PC-3 (cell line): ENCODE data around the gene PES1.

Experiments
- CTCF ChIP-seq: fragments of 300-600 bp; sonication (generic); conservative IDR thresholded peaks from 2 replicates; pipeline ENCODE4 v1.5.1; 2017; ENCODE audit warnings: antibody characterized with exemption, low read depth, mild to moderate bottlenecking, low read length
- EZH2 ChIP-seq: fragments of 300-600 bp; sonication (generic); IDR thresholded peaks from one replicate; pipeline ENCODE4 v1.6.1; 2017; ENCODE audit warnings: antibody characterized with exemption, mild to moderate bottlenecking, low read length; ENCODE audit not compliant: unreplicated experiment

DNA sequence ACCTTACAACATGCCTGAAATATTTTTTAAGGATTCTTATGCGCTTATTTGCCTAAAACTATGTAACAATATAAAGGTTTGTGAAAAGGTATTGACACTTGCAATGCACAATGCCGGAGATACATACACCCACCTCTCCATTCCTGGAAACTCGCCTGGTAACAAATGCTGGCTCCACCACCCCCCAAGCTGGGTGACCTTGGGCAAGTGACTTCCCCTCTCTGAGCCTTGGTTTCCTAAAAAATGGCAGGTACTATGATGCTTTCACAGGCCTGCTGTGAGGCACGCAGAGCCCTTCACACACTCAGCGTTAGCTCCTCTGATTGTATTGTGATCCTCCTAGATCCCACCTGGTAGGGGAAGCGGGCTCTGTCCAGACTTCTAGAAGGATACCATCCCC lies 19.5 kb downstream of the PES1 start:
- TF ChIP-seq CTCF, result no peak
- no peak for TF ChIP-seq EZH2
